GM19395 (cell line): ENCODE results near the gene CEACAM7.
"Not testable (repeated sequence)": the region's sequence is repeated elsewhere in the genome, so short reads cannot be mapped to it uniquely, and the experiment has no call there.

Experiments used
- ATAC-seq: cut with Tn5 transposase; IDR thresholded peaks from one replicate; pipeline ENCODE4 v1.9.1; 2021; ENCODE audit warnings: mild to moderate bottlenecking, moderate library complexity; ENCODE audit not compliant: unreplicated experiment

The CEACAM7 gene

GRCh38 chr19:41688098-41688497, at the start of gene CEACAM7:
TSS of gene CEACAM7 (minus strand) at chr19:41688270. CDS start at chr19:41688165, 105 bp downstream.
- ATAC-seq = no peak

GRCh38 chr19:41735071-41735600, 47.1 kb upstream of the CEACAM7 start:
- ATAC-seq = no peak

DNA sequence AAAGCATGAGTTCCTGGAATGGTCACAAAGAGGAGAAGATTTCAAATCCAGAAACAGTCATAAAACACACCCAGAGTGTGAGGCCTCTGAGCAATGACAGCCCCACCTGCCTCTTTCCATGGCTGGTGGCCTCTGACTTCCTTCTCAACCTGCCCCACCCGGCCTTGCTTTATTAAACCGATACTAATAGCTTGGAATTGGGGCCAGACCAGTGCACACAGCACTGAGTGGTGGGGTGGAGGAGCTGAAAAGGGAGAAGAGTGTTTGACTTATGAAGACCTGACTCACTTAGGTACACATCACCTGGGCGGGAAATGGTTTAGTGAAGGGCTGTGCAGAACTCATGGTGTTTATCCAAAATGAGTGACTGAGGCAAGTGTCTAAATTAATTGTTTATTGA, 46.5 kb upstream of the CEACAM7 start:
- ATAC-seq = no peak

DNA sequence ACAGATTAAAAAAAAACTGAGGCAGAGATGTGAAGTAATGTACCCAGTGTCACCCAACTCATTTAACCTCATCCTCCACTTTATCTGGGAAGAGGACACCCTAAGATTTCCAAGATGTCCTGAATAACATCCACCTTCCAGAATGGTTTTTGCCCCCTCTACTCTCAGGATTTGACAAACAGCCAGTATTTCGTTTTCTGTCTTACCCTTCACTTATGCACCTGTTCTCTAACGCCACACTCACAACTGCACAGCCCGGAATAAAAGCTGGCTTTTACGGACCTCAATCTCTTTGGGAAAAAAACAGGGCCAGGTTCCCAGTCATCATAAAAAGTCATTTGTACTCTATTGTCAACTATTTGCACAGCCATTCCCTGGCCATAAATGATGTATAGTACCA, 46.1 kb upstream of the CEACAM7 start:
- ATAC-seq = no peak

DNA sequence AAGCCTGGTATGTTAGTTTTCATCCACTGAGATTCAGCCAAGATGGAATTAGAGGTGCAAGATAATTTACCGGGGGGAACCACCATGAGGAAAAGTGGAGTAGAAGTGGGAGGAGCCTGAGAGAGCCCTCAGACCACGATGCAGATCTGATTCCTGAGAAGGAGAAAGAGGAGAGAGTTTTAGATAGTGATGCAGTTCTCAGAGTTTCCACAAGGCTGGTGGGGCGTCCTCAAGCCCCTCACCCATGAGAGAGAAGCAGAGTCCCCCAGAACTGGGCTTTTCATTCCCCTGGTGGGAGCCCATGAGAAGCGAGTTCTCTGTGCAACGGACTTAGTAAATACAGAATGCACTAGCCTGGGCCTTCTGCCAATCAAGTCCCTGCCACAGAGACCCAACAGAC, 38.4 kb upstream of the CEACAM7 start:
- no peak for ATAC-seq

- no peak for ATAC-seq
Measured at GRCh38 chr19:41720103-41720502, 32.0 kb upstream of the CEACAM7 start.

DNA sequence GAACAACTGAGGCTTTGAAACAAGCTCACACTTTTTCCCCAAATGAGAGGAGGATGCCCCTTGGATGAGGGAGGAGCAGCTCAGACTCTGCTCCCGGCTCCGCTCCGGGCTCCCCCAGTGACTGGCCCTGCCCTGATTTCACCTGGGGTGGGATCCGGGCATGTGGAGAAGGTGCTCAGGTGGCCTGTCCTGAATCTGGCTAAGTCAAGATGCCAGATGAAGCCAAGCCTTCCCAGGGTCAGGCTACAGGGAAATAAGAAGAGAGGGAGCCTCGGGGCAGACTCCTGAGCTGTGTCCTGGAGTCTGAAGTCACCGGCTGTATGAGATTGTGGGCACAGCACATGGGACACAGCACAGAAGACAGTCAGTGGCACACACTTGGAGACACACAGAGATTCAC, 30.7 kb upstream of the CEACAM7 start:
- no peak for ATAC-seq

DNA sequence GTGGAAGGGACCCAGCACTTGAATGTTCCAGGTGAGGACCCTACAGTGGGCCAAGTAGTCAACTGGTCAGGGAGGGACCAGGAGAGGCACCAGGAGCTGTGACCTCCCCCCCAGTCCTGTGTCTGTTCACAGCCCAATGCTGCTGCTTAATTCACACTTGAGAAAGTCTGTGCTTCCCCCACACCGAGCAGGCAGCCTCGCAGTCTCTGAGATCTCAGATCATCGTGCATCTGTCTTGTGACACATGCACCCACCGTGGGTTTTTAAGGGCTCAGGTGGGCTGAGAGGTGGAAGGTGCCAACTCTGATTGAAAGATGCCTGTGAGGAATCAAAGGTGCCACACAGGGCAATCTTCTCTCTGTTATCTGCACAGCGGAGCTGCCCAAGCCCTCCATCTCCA, 26.5 kb upstream of the CEACAM7 start:
- no peak for ATAC-seq

GRCh38 chr19:41711376-41712261, 23.5 kb upstream of the CEACAM7 start:
- no peak for ATAC-seq

- ATAC-seq = no peak
Measured at GRCh38 chr19:41709951-41710645, 22.0 kb upstream of the CEACAM7 start.

DNA sequence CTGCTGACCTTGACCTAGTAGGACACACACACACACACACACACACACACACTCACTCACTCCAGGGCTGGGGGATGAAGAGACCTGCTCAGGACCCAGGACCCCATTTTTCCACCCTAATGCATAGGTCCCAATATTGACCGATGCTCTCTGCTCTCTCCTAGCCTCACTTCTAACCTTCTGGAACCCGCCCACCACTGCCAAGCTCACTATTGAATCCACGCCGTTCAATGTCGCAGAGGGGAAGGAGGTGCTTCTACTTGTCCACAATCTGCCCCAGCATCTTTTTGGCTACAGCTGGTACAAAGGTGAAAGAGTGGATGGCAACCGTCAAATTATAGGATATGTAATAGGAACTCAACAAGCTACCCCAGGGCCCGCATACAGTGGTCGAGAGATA, 21.4 kb upstream of the CEACAM7 start:
- ATAC-seq = not testable (repeated sequence)

DNA sequence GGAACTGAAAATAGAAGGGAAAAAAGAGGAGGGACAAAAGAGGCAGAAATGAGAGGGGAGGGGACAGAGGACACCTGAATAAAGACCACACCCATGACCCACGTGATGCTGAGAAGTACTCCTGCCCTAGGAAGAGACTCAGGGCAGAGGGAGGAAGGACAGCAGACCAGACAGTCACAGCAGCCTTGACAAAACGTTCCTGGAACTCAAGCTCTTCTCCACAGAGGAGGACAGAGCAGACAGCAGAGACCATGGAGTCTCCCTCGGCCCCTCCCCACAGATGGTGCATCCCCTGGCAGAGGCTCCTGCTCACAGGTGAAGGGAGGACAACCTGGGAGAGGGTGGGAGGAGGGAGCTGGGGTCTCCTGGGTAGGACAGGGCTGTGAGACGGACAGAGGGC, 20.4 kb upstream of the CEACAM7 start, which contains the start of gene CEACAM5:
Gene CEACAM5 (plus strand): TSS at position 146 of the 400 bp plus-strand sequence. CDS start 106 bp downstream, at position 252.
- ATAC-seq = no peak

- no peak for ATAC-seq
Measured at GRCh38 chr19:41707871-41708371, 19.9 kb upstream of the CEACAM7 start.

DNA sequence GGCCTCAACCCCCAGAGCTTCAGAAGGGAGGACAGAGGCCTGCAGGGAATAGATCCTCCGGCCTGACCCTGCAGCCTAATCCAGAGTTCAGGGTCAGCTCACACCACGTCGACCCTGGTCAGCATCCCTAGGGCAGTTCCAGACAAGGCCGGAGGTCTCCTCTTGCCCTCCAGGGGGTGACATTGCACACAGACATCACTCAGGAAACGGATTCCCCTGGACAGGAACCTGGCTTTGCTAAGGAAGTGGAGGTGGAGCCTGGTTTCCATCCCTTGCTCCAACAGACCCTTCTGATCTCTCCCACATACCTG, 19.4 kb upstream of the CEACAM7 start:
- no peak for ATAC-seq

DNA sequence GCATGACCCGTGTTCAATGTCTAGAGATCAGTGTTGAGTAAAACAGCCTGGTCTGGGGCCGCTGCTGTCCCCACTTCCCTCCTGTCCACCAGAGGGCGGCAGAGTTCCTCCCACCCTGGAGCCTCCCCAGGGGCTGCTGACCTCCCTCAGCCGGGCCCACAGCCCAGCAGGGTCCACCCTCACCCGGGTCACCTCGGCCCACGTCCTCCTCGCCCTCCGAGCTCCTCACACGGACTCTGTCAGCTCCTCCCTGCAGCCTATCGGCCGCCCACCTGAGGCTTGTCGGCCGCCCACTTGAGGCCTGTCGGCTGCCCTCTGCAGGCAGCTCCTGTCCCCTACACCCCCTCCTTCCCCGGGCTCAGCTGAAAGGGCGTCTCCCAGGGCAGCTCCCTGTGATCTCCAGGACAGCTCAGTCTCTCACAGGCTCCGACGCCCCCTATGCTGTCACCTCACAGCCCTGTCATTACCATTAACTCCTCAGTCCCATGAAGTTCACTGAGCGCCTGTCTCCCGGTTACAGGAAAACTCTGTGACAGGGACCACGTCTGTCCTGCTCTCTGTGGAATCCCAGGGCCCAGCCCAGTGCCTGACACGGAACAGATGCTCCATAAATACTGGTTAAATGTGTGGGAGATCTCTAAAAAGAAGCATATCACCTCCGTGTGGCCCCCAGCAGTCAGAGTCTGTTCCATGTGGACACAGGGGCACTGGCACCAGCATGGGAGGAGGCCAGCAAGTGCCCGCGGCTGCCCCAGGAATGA, 18.9 kb upstream of the CEACAM7 start:
- ATAC-seq = no peak

GRCh38 chr19:41705393-41706174, 17.5 kb upstream of the CEACAM7 start:
- ATAC-seq = no peak

DNA sequence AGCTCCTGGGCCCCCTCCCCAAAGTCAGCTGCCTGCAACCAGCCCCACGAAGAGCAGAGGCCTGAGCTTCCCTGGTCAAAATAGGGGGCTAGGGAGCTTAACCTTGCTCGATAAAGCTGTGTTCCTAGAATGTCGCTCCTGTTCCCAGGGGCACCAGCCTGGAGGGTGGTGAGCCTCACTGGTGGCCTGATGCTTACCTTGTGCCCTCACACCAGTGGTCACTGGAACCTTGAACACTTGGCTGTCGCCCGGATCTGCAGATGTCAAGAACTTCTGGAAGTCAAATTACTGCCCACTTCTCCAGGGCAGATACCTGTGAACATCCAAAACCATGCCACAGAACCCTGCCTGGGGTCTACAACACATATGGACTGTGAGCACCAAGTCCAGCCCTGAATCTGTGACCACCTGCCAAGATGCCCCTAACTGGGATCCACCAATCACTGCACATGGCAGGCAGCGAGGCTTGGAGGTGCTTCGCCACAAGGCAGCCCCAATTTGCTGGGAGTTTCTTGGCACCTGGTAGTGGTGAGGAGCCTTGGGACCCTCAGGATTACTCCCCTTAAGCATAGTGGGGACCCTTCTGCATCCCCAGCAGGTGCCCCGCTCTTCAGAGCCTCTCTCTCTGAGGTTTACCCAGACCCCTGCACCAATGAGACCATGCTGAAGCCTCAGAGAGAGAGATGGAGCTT, 15.7 kb upstream of the CEACAM7 start:
- no peak for ATAC-seq

DNA sequence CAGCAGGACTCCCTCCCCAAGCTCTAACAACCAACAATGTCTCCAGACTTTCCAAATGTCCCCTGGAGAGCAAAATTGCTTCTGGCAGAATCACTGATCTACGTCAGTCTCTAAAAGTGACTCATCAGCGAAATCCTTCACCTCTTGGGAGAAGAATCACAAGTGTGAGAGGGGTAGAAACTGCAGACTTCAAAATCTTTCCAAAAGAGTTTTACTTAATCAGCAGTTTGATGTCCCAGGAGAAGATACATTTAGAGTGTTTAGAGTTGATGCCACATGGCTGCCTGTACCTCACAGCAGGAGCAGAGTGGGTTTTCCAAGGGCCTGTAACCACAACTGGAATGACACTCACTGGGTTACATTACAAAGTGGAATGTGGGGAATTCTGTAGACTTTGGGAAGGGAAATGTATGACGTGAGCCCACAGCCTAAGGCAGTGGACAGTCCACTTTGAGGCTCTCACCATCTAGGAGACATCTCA, 14.1 kb upstream of the CEACAM7 start:
- ATAC-seq = no peak

GRCh38 chr19:41701401-41702075, 13.5 kb upstream of the CEACAM7 start:
- ATAC-seq = no peak
